ENCODE measurements around the gene ARSG. TPM values are rescaled to one million over a fixed set of nuclear protein-coding genes. Genes with fewer than 3 reads are reported as not detected.
"Not testable (repeated sequence)": the region's sequence is repeated elsewhere in the genome, so short reads cannot be mapped to it uniquely, and the experiment has no call there.

Gene ARSG
- total RNA-seq, 2 donors from 2014 or later: 0.70 to 2.3 TPM

DNA sequence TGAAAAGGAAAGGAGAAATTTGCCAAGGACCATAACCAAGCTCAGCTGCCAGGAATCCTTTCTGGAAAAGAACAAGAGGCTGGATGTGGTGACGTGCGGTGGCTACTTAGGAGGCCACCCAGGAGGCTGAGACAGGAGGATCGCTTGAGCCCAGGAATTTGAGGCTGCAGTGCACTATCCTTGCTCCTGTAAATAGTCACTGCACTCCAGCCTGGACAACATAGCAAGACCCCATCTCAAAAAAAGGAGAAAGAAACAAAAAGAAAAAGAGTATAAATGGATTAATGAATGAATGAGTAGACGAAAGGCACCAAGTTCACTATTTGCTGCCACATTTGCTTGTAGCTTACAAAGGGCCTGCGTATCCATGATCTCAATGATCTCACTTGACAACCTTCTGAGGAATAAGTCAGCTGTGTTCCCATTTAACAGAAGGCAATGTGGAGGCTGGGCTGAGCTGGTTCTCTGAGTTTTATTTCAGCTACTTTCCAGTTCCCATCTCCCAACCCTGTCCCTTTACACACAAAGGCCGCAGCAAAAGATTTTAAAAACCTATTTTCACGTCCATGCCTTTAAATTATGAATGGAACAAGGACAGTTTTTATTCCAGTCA, 29.8 kb downstream of the ARSG start:
- DNase-seq (no peak), ATAC-seq (no peak)
- intact Hi-C loops (cut with DNase I, micrococcal nuclease): no loop called here

GRCh38 chr17:68321556-68321954, 30.3 kb downstream of the ARSG start:
- intact Hi-C loops (cut with DNase I, micrococcal nuclease): no loop called here
- no peak for DNase-seq
- ATAC-seq: no peak

GRCh38 chr17:68322630-68323029, 31.3 kb downstream of the ARSG start:
- no peak for ATAC-seq
- intact Hi-C loops (cut with DNase I, micrococcal nuclease): no loop called here
- DNase-seq: no peak

GRCh38 chr17:68324114-68324513, 32.8 kb downstream of the ARSG start:
- DNase-seq (no peak), ATAC-seq (no peak)
- intact Hi-C loops (cut with DNase I, micrococcal nuclease): no loop called here

DNA sequence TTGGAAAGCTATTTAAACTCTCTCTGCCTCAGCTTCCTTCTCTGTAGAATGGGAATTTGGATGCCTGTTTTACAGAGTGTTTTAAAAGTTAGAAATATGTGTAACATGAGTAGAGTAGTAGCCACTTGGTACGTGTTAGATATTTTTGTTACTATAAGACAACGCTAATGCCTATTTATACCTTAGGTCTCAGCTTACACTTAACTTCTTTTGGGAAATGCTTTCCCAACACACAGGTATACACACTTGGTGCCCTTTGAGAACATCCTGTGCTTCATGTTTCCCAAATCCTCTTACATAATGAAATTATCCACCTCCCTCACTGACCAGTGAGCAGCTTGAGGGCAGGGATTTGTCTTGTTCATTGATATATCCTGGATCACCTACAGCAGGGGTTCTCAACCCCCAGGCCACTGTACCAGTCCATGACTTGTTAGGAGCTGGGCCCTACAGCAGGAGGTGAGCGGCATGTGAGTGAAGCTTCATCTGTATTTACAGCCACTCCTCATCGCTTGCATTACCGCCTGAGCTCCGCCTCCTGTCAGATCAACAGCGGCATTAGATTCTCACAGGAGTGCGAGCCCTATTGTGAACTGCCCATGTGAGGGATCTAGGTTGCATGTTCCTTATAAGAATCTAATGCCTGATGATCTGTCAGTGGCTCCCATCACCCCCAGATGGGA, 33.5 kb downstream of the ARSG start:
- intact Hi-C loops (cut with DNase I, micrococcal nuclease): no loop called here
- DNase-seq: no peak
- no peak for ATAC-seq

GRCh38 chr17:68325961-68326360, 34.7 kb downstream of the ARSG start:
- DNase-seq: no peak
- intact Hi-C loops (cut with DNase I, micrococcal nuclease): no loop called here
- ATAC-seq: no peak

- DNase-seq (no peak), ATAC-seq (no peak)
- intact Hi-C loops (cut with DNase I, micrococcal nuclease): no loop called here
Observed at GRCh38 chr17:68326681-68327080, 35.4 kb downstream of the ARSG start.

DNA sequence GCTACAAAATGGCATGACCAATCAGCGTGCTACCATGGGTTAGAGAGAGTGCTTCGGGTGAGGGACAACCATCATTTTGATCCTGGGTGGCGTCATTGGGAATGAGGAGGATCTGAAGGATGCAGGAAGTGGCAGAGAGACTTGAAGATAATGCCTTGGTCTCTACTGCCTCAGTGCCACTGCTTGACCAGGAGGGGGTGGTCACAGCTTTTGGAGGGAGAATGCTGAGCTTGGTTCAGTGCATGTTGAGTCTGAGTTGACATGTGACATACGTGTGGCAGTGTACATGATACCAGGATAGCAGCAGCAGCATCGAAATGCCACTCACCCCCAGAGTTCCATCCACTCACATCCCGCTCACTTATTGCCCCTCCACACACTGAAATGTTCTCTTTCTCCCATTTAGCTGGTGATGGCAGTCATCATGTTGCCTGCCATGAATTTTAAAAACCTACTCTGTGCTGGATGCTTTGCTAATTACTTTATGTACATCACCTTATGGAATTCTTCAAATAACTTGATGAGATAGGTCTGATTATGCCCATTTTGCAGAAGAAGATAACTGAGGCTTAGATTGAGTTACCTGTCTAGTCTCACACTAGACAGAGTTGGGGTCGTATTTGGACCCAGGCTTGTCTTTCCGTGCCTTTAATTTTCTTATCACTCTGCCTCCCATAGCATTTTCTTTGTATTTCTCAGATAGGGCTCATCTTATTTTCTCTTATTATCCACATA, 36.7 kb downstream of the ARSG start:
- DNase-seq: no peak
- no peak for ATAC-seq
- intact Hi-C loops (cut with DNase I, micrococcal nuclease): no loop called here

- no peak for DNase-seq
- intact Hi-C loops (cut with DNase I, micrococcal nuclease): no loop called here
- no peak for ATAC-seq
Observed at GRCh38 chr17:68328676-68329075, 37.4 kb downstream of the ARSG start.

GRCh38 chr17:68329331-68329730, 38.0 kb downstream of the ARSG start:
- DNase-seq (no peak), ATAC-seq (no peak)
- intact Hi-C loops (cut with DNase I, micrococcal nuclease): no loop called here

DNA sequence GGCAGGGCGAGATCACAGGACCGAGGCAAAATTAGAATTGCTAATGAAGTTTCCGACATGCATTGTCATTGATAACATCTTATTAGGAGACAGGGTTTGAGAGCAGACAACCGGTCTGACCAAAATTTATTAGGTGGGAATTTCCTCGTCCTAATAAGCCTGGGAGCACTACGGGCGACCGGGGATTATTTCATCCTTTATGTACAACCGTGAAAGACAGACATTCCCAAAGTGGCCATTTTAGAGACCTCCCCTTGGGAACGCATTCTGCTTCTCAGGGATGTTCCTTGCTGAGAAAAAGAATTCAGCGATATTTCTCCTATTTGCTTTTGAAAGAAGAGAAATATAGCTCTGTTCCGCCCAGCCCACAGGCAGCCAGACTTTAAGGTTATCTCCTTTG, 40.6 kb downstream of the ARSG start:
- DNase-seq; ATAC-seq; intact Hi-C loops (cut with DNase I, micrococcal nuclease): not testable (repeated sequence)

DNA sequence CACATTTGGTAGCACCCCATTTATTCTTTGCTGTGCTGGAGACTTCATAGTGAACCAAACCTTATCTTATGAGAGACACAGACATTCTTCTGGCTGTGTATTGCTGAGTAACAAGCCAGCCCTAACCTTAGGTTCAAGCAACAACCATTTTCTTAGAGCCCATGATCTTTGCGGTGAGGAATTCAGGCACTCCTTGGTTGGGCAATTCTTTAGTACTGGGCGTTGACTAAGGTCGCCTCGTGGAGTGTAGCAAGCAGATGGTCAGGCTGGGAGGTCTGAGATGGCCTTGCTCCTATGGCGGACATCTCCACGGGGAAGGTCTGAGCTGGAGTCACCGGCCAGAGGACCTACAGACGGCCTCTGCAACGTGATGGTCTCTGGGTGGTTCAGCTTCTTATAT, 43.1 kb downstream of the ARSG start:
- ATAC-seq: no peak
- intact Hi-C loops (cut with DNase I, micrococcal nuclease): no loop called here

DNA sequence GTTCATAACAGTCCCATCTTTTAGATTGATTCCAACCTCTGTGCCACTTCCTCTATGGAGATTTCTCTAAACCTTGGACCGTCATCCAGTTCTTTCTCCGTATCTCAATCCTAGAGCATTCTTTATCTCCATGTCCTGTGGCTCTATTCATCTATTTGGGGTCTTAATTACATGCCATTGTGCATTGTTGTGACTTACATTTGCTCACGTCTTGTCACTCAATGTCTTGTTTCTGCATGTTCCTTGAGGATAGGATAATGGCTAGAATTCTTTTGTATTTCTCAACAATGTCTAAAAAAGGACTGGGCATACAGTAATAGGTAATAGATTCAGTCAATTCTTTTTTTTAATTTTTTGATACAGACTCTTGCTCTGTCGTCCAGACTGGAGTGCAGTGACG, 50.2 kb downstream of the ARSG start:
- no peak for DNase-seq
- intact Hi-C loops (cut with DNase I, micrococcal nuclease): no loop called here
- no peak for ATAC-seq

More for the DNA sequence above, 43.1 kb downstream of the ARSG start:
- no peak for DNase-seq

DNA sequence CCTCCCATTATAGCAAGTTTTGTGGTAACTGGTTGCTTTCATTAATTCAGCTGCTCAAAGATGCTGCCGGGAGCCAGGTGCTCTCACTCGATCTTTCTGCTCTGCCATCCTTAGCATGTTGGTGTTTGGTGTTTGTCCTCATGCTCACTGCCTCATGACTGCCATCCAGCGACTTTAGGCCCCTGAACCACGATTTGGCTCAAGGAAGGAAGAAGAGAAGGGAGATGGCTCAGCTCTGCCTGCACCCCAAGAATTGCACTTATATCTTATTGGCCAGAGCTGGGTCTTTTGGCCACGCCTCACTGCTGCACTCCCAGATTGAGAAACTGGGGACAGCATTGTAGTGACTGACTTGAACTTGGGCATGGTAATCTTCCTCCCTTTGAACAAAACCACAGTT, 52.7 kb downstream of the ARSG start:
- intact Hi-C loops (cut with DNase I, micrococcal nuclease): no loop called here
- DNase-seq (no peak), ATAC-seq (no peak)

- ATAC-seq (no peak), DNase-seq (peak in 1 of 2 donors; percentile 15)
- intact Hi-C loops (cut with DNase I, micrococcal nuclease): no loop called here
Observed at GRCh38 chr17:68344701-68345136, 53.4 kb downstream of the ARSG start.

DNA sequence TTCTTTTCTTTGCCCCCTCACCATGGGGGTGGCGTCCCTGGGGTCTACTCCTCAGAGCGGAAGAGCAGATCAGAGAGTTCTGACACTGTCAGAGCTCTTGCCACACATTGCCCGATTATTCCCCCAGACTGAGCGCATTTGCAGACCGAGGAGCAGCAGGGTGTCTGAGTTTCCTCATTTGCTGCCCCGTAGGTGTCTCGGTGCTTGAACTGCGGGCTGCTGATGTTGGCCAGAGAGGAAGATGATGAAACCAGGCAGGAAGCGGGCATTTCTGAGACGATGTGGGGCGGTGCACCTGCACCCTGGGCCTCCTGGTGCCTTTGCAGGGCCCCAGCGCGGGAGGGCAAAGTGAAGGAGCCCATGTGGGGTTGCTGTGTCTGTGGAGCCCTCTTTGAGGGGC, 55.2 kb downstream of the ARSG start:
- ATAC-seq: peak; percentile 30
- DNase-seq: peak; percentile 52 to 54
- intact Hi-C loops (cut with DNase I, micrococcal nuclease): no loop called here

DNA sequence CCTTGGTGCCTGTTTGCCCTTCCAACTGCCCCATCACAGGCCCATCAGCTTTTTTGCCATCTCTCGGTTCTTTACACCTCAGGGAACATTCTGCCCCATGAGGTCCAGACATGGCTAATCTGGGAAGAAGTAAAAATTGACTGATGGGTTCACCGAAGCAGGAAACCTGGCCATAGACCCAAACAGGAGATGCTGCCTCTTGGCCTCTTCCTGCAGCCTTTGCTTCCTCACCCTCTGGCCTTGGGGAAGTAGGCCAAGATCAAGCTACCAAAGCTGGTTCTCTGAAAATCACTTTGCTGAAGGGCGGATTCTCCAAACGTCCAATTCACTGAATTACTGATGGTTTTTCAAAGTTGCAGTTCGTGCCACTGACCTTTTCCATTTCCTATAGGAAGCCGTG, 56.1 kb downstream of the ARSG start:
- DNase-seq (no peak), ATAC-seq (no peak)
- intact Hi-C loops (cut with DNase I, micrococcal nuclease): no loop called here

DNA sequence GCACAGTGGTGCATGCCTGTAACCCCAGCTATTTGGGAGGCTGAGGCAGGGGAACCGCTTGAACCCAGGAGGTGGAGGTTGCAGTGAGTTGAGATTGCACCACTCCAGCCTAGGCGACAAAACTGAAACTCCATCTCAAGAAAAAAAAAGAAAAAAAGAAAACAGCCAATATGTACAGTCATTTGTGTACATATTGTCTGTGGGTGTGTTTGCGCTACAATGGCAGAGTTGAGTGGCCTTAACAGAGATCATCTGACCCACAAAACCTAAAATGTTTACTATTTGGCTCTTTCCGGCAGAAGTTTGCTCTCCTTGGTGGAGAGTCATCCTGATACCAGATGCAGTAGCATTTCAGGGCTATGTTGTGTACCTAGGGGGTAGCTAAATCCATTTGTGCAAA, 57.9 kb downstream of the ARSG start:
- no peak for DNase-seq
- intact Hi-C loops (cut with DNase I, micrococcal nuclease): no loop called here
- ATAC-seq: no peak

- no peak for DNase-seq
- ATAC-seq: no peak
- intact Hi-C loops (cut with DNase I, micrococcal nuclease): no loop called here
Observed at GRCh38 chr17:68351395-68351794, 60.1 kb downstream of the ARSG start.

DNA sequence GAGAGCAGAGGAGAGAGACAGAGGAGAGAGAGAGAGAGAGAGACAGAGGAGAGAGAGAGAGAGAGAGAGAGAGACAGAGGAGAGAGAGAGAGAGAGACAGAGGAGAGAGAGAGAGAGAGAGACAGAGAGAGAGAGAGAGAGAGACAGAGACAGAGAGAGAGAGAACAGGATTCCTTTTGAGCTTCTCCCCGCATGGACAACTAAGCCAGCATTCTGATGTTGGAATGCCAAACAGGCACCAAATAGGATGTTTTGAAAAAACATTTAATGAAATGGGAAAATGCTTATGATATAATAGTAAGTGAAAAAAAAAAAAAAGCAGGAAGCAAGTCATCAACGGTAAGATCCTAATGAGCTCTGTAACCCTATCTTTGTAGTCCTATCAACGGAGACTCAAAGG, 60.7 kb downstream of the ARSG start:
- DNase-seq (no peak), ATAC-seq (no peak)
- intact Hi-C loops (cut with DNase I, micrococcal nuclease): no loop called here

Measured in left colon (tissue), 2 donors.